HepG2 (cell line): ENCODE measurements around the gene BRSK2. TPM values are rescaled to one million over a fixed set of nuclear protein-coding genes. Genes with fewer than 3 reads are reported as not detected.
"Not testable (repeated sequence)": the region's sequence is repeated elsewhere in the genome, so short reads cannot be mapped to it uniquely, and the experiment has no call there.

ENCODE experiments used
- ATAC-seq: fragments of 200-7000 bp; cut with Tn5 transposase; 3 replicates; pipeline ENCODE4 v1.9.1; 2020; ENCODE audit warnings: mild to moderate bottlenecking, moderate library complexity
- BruUV-seq: library from RNA; stranded (reverse); fragments of 400-500 nt; replicated peaks from 2 replicates; lab custom pipeline; 2021; lab: Mats Ljungman, UMichigan
- CTCF ChIA-PET: fragments of 300-600 bp; formaldehyde crosslinking; extraction: SDS; loops from one replicate; lab custom pipeline; 2021; ENCODE audit warnings: low total read pairs, inconsistent platforms, low intra/inter-chr PET ratio; lab: Yijun Ruan, JAX
- POLR2A ChIA-PET: fragments of 350-600 bp; sonication (Branson Sonifier 250); formaldehyde crosslinking; loops from one replicate; lab custom pipeline; 2020; ENCODE audit warnings: antibody characterized with exemption, inconsistent platforms; lab: Yijun Ruan, JAX
- DNase-seq: peaks from one replicate; pipeline ENCODE4 v3.0.0-alpha.2; 2015; ENCODE audit warnings: low spot score
- FAIRE-seq: peaks from 3 replicates; lab custom pipeline; 2011; peaks lifted over from hg19 to GRCh38; lab: Jason Lieb, UNC
- H2AFZ ChIP-seq: one replicate; pipeline ENCODE4 v1.6.1; 2011; ENCODE audit warnings: low read length, inconsistent platforms
- H3K27ac ChIP-seq: fragments of 300-600 bp; 3 replicates; pipeline ENCODE4 v1.8.0; 2011; ENCODE audit warnings: mixed run types, mild to moderate bottlenecking, mixed read lengths, low read length, inconsistent platforms; ENCODE audit not compliant: insufficient read depth; ENCODE audit errors: extremely low read length
- H3K27me3 ChIP-seq, 2 experiments: fragments of 200-600 bp in 1 of 2; 2 replicates in 1 of 2; 3 replicates in 1 of 2; pipeline versions ENCODE4 v1.6.0 to v1.8.0; 2011; ENCODE audit warnings: low read length in 2 of 2, mild to moderate bottlenecking in 2 of 2, moderate library complexity in 2 of 2, inconsistent platforms in 1 of 2; ENCODE audit not compliant: insufficient read depth in 2 of 2, control insufficient read depth in 1 of 2
- H3K36me3 ChIP-seq, 2 experiments: fragments of 200-600 bp in 1 of 2; replicated peaks in 1 of 2; 2 replicates in 1 of 2; 3 replicates in 1 of 2; pipeline versions ENCODE4 v1.5.1 to v1.8.0; 2011; ENCODE audit warnings: low read length in 2 of 2, inconsistent platforms in 1 of 2; ENCODE audit not compliant: insufficient read depth in 2 of 2, control insufficient read depth in 1 of 2
- H3K4me1 ChIP-seq: 2 replicates; pipeline ENCODE4 v1.5.1; 2012; ENCODE audit warnings: low read length, inconsistent platforms; ENCODE audit not compliant: insufficient read depth
- H3K4me2 ChIP-seq: 2 replicates; pipeline ENCODE4 v1.6.0; 2011; ENCODE audit warnings: low read depth, low read length, inconsistent platforms
- H3K4me3 ChIP-seq, 3 experiments: fragments of 200-600 bp in 1 of 3; sonication (generic), shearing (Covaris generic) in 1 of 3; replicated peaks in 1 of 3; 2 replicates each; pipeline ENCODE4 v1.5.1; 2011 to 2016; ENCODE audit warnings: low read length in 3 of 3, inconsistent platforms in 2 of 3, low read depth in 2 of 3, mild to moderate bottlenecking in 2 of 3, control low read depth in 1 of 3, mixed read lengths in 1 of 3; ENCODE audit not compliant: insufficient read depth in 1 of 3
- H3K79me2 ChIP-seq: one replicate; pipeline ENCODE4 v1.6.1; 2011; ENCODE audit warnings: low read length, inconsistent platforms; ENCODE audit not compliant: insufficient read depth
- H3K9ac ChIP-seq: 2 replicates; pipeline ENCODE4 v1.6.0; 2011; ENCODE audit warnings: mild to moderate bottlenecking, low read depth, low read length, inconsistent platforms; ENCODE audit not compliant: insufficient read depth
- H3K9me3 ChIP-seq: 2 replicates; pipeline ENCODE4 v1.5.1; 2012; ENCODE audit warnings: mild to moderate bottlenecking, low read length
- H4K20me1 ChIP-seq: 2 replicates; pipeline ENCODE4 v1.6.0; 2011; ENCODE audit warnings: inconsistent platforms, mild to moderate bottlenecking, low read length, moderate library complexity; ENCODE audit not compliant: insufficient read depth
- SETDB1 ChIP-seq: sonication (generic); formaldehyde crosslinking; IDR thresholded peaks from 2 replicates; pipeline ENCODE4 v1.5.1; 2020; ENCODE audit warnings: missing genetic modification reagents, mild to moderate bottlenecking, borderline replicate concordance
- ZNF567 ChIP-seq: sonication (generic); formaldehyde crosslinking; IDR thresholded peaks from 2 replicates; pipeline ENCODE4 v1.8.1; 2023; ENCODE audit warnings: mild to moderate bottlenecking, missing genetic modification reagents, borderline replicate concordance
- ZNF609 ChIP-seq: sonication (generic); formaldehyde crosslinking; IDR thresholded peaks from 2 replicates; pipeline ENCODE4 v1.4.0; 2020; ENCODE audit warnings: mild to moderate bottlenecking, missing genetic modification reagents, borderline replicate concordance
- WGBS: methylation state at CpG from one replicate; pipeline ENCODE4 v1.1.6; 2017; ENCODE audit warnings: low lambda C conversion rate; 5-methylcytosine and 5-hydroxymethylcytosine counted together
- in situ Hi-C: cut with HindIII; loops from 2 replicates; pipeline ENCODE4 v1.10.0; 2017; ENCODE audit warnings: low pct_unique_long_range_greater_than_20kb; ENCODE audit not compliant: extremely low pct_ligation_motif_present
- intact Hi-C: fragments of 100-400 bp; cut with micrococcal nuclease; formaldehyde crosslinking; loops from one replicate; pipeline ENCODE4 v1.10.0; 2022; ENCODE audit not compliant: unreplicated experiment
- polyA plus RNA-seq, 8 experiments: library from polyadenylated mRNA; depleted of rRNA in 3 of 8; stranded (reverse) in 7 of 8; unstranded in 1 of 8; fragments of >200 nt; fragmentation: Illumina TruSeq in 4 of 8; extraction: Trizol in 4 of 8; gene quantifications; 2 replicates each; pipeline versions ENCODE4 v1.2.1 to v1.2.3, GENCODE V29; 2011 to 2016; ENCODE audit warnings: low read depth in 4 of 8, missing spikeins in 1 of 8, mixed read lengths in 1 of 8; ENCODE audit not compliant: insufficient read depth in 1 of 8
- total RNA-seq, 5 experiments: library from RNA; depleted of rRNA; stranded (reverse); fragments of >200 nt; fragmentation: Illumina TruSeq; extraction: Trizol; gene quantifications; 2 replicates each; pipeline ENCODE4 v1.2.3, GENCODE V29; 2016; ENCODE audit warnings: low read depth in 1 of 5

BRSK2 gene
- total and polyA plus RNA-seq, 2 of the 13 experiments (the other 11 are each of a cell fraction or from before 2014, with no cell fraction given) = 0.74 to 1.1 TPM

GRCh38 chr11:1415631-1416030 lies 25.9 kb downstream of the BRSK2 start (continued):
- TF ChIP-seq ZNF609 (CRISPR knock-in tag) = no peak

GRCh38 chr11:1418192-1418795 lies 28.6 kb downstream of the BRSK2 start:
- intact Hi-C loops, H3K36me3 ChIP-seq, H2AFZ ChIP-seq, H3K9ac ChIP-seq, BruUV-seq, in situ Hi-C loops, ATAC-seq, DNase-seq, H3K4me1 ChIP-seq, H3K27me3 ChIP-seq, H3K4me2 ChIP-seq, POLR2A ChIA-PET, FAIRE-seq, H4K20me1 ChIP-seq, H3K4me3 ChIP-seq, CTCF ChIA-PET, H3K79me2 ChIP-seq, H3K27ac ChIP-seq: not testable (repeated sequence)
- 100% methylated on average over 1 of the region's 1 CpG for WGBS
- H3K9me3 ChIP-seq = peaks cover 27% of the 10 kb centered on the region
- TF ChIP-seq SETDB1 (CRISPR knock-in tag) = 0 out of 2 replicates have a peak, but pooled peaks have one; percentile 61
- 0 out of 2 replicates have a peak, but pooled peaks have one; percentile 39 for TF ChIP-seq ZNF567
